Activated CD4-positive, alpha-beta memory T cell treated with anti-CD3 and anti-CD28 coated beads for 36 hours (primary cell): ENCODE data around the gene ACP4. TPM values are rescaled to one million over a fixed set of nuclear protein-coding genes. Genes with fewer than 3 reads are reported as not detected.
"Not testable (repeated sequence)": the region's sequence is repeated elsewhere in the genome, so short reads cannot be mapped to it uniquely, and the experiment has no call there.

Experiments
- CTCF ChIA-PET: fragments of 350-600 bp; sonication (Branson Sonifier 250); formaldehyde crosslinking; loops from one replicate; lab custom pipeline; 2021; ENCODE audit warnings: antibody characterized with exemption, inconsistent platforms; lab: Charles Lee
- POLR2A ChIA-PET: fragments of 350-600 bp; sonication (Branson Sonifier 250); formaldehyde crosslinking; loops from one replicate; lab custom pipeline; 2021; ENCODE audit warnings: antibody characterized with exemption; lab: Charles Lee
- DNase-seq: peaks from one replicate; pipeline ENCODE4 v3.0.0-alpha.2; 2020
- H3K27ac Mint-ChIP-seq: one replicate; pipeline ENCODE4 v1.8.0; 2021; ENCODE audit warnings: mixed read lengths
- H3K27me3 Mint-ChIP-seq: one replicate; pipeline ENCODE4 v1.8.0; 2021; ENCODE audit warnings: mixed read lengths
- H3K36me3 Mint-ChIP-seq: one replicate; pipeline ENCODE4 v1.8.0; 2021; ENCODE audit warnings: mixed read lengths
- H3K4me1 Mint-ChIP-seq: one replicate; pipeline ENCODE4 v1.8.0; 2021; ENCODE audit warnings: low read depth, mixed read lengths
- H3K4me3 Mint-ChIP-seq: one replicate; pipeline ENCODE4 v1.8.0; 2021; ENCODE audit warnings: mild to moderate bottlenecking, mixed read lengths
- H3K9me3 Mint-ChIP-seq: one replicate; pipeline ENCODE4 v1.8.0; 2021; ENCODE audit warnings: mixed read lengths
- intact Hi-C: fragments of 100-400 bp; cut with micrococcal nuclease; formaldehyde crosslinking; loops from one replicate; pipeline ENCODE4 v1.15.1; 2023
- total RNA-seq, 2 experiments: library from RNA; stranded (reverse); gene quantifications; one replicate each; pipeline ENCODE4 v1.2.3, GENCODE V29; 2021

ACP4 gene
- total RNA-seq, 2 experiments from 2014 or later: not detected

DNA sequence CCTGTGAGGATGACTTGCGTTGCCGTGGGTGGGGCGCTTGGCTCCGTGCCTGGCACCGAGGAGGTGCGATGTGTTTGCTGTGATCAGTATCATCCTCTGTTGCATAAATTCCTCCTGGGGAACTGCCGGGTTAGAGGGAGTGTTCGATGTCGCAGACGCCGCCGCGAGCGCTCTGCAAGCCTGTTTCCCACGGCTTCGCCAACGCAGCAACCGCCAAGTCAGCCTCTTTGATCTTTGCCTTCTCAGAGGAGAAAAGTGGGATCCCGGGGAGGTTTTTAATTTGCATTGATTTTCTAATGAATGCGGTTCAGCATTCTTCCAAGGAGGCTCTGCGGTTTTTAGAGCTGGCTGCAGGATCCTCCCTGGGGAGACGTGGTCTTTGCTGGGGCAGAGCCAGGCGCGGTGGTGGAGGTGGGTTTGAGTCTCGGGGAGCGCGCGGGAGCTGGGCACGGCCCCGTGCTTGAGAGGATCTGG is 12.3 kb upstream of the ACP4 start:
- Mint-ChIP-seq H3K36me3 (no peaks in the 10 kb centered on the region), H3K27me3 (peaks cover 50% of the 10 kb centered on the region), H3K9me3 (no peaks in the 10 kb centered on the region), H3K27ac (no peak overlapping the region), H3K4me1 (no peaks in the 10 kb centered on the region), H3K4me3 (no peak overlapping the region)
- intact Hi-C loops: no loop called here
- no peak for DNase-seq
- CTCF ChIA-PET: interaction anchor here (1.2 kb wide), 1 partner anchor 240 kb away, joined by 4 read pairs; no protein-coding TSS in a partner anchor
- POLR2A ChIA-PET: no interaction called here

DNA sequence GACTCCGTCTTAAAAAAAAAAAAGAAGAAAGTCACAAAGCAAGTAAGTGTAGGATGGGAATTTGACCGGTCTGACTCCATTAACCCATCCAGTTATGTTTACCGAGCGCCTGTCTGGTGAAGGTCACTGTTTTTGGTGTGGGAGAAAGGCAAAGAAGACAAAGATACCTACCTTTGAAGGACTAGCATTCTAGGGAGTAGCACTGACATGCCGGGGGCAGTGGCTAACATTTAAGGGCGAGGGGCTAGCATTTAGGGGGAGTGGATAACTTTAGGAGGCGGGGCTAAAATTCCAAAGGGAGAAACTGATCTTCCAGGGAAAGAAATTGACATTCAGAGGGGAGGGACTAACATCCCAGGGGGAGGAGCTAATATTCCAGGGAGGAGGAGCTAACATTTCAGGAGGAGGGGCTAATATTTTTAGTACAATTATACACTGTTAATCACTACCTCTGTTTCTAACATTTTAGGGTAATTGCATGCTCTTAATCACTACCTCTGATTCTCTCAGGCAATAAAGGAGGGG is 11.2 kb upstream of the ACP4 start:
- intact Hi-C loops: no loop called here
- CTCF ChIA-PET: interaction anchor here (0.6 to 2.2 kb wide), 3 partner anchors 73 to 242 kb away, joined by 3 to 10 read pairs (median 4); no protein-coding TSS in a partner anchor
- Mint-ChIP-seq H3K4me1 (peaks cover 2% of the 10 kb centered on the region), H3K27ac (no peak overlapping the region), H3K36me3 (no peaks in the 10 kb centered on the region), H3K27me3 (peaks cover 49% of the 10 kb centered on the region), H3K9me3 (no peaks in the 10 kb centered on the region), H3K4me3 (no peak overlapping the region)
- POLR2A ChIA-PET: no interaction called here
- no peak for DNase-seq

DNA sequence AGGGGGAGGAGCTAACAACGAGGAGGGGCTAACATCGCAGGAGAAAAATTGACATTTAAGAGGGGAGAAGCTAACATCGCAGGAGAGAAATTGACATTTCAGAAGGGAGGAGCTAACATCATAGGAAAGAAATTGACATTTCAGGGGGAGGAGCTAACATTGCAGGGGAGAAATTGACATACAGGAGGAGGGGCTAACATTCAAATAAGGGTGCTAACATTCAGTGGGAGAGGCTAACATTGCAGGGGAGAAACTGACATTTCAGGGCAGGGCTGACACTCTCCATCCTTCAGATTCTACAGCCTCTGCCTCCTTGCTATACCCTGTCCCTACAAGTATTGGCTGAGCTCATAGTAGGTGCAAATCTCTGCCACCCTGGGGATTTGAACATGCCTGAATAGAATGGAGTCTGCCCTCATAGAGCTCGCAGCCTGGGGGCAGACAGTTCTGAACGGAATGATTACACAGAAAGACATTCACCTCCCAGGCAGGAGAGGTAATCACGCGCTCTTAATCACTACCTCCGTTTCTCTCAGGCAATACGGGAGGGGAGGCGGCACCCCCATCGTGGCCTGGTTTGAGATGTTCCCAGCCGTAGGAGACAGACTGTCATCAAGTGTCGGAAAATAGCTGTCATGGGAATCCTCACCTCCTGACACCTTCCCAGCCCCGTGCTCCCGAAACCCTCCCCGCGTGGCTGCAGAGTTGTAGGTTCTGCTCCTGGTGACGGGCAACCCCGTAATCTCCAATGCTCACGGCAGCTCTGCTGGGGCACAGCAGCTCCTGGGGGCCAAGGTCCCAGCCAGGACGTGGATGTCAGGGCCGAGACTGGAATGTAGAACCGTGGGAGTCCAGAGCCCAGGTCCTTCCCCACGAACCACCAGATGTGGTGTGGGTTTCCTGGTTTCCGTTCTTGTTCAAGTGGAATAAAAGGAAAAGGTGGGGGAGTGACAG is 10.4 kb upstream of the ACP4 start:
- Mint-ChIP-seq H3K4me1 (peaks cover 2% of the 10 kb centered on the region), H3K27me3 (peaks cover 45% of the 10 kb centered on the region), H3K27ac (no peak overlapping the region), H3K4me3 (no peak overlapping the region), H3K36me3 (no peaks in the 10 kb centered on the region), H3K9me3 (no peaks in the 10 kb centered on the region)
- DNase-seq: no peak
- intact Hi-C loops: loop anchor here (5.0 kb wide), 2 partner anchors 172 to 422 kb away; no protein-coding TSS in a partner anchor
- ChIA-PET CTCF (interaction anchor here (0.6 to 2.3 kb wide), 4 partner anchors 56 to 242 kb away, joined by 3 to 10 read pairs (median 7); partner anchors contain the start of gene CLEC11A), POLR2A (no interaction called here)

DNA sequence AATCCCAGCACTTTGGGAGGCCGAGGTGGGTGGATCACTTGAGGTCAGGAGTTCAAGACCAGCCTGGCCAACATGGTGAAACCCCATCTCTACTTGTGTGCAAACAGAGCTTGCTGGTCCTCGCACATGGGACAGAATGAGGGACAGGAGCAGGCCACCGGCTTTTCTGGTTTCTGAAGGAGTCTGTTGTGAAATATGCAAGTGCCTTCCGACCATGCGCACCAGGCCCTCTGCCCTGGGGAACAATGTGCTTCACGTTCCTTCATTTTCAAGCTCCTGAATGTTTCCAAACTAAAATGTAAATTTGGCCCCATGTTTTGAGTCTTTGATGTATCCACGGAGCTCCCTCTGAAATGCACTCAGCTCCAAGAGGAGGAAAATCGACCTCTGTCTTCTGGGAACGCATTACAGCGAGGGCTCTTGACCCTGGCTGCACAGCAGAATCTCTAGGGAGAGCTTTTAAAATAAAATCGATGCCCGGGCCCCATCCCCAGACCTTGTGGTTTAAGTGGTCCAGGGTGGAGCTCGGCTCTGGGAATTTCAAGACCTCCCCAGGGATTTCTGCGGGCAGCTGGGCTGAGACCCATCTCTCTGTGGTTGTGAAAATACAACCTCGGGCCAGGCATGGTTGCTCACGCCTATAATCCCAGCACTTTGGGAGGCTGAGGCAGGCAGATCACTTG is 9.3 kb upstream of the ACP4 start:
- H3K9me3 Mint-ChIP-seq: no peaks in the 10 kb centered on the region
- no peaks in the 10 kb centered on the region for H3K36me3 Mint-ChIP-seq
- ChIA-PET CTCF (interaction anchor here (0.7 to 2.3 kb wide), 4 partner anchors 57 to 569 kb away, joined by 3 to 10 read pairs (median 6); partner anchors contain the start of gene CLEC11A), POLR2A (no interaction called here)
- H3K4me1 Mint-ChIP-seq: peaks cover 2% of the 10 kb centered on the region
- no peak for DNase-seq
- H3K4me3 Mint-ChIP-seq: no peak overlapping the region
- peaks cover 42% of the 10 kb centered on the region for H3K27me3 Mint-ChIP-seq
- intact Hi-C loops: loop anchor here (5.0 kb wide), 2 partner anchors 174 to 424 kb away; no protein-coding TSS in a partner anchor
- no peak overlapping the region for H3K27ac Mint-ChIP-seq

DNA sequence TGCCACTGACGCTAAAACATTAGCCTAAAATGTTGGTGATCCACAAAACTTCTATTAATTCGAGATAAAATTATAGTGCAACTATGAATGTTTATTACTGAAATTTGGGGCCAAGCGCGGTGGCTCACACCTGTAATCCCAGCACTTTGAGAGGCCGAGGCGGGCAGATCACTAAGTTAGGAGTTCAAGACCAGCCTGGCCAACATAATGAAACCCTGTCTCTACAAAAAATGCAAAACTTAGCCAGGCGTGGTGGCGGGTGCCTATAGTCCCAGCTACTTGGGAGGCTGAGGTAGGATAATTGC is 6.4 kb upstream of the ACP4 start:
- H3K27me3 Mint-ChIP-seq: peaks cover 26% of the 10 kb centered on the region
- H3K27ac Mint-ChIP-seq, DNase-seq, POLR2A ChIA-PET, H3K4me3 Mint-ChIP-seq, H3K4me1 Mint-ChIP-seq, H3K9me3 Mint-ChIP-seq, H3K36me3 Mint-ChIP-seq: not testable (repeated sequence)
- intact Hi-C loops: loop anchor here (1.0 to 5.0 kb wide), 3 partner anchors 176 to 426 kb away; no protein-coding TSS in a partner anchor
- CTCF ChIA-PET: interaction anchor here (0.6 to 2.8 kb wide), 17 partner anchors 10 to 426 kb away, joined by 3 to 15 read pairs (median 3); no protein-coding TSS in a partner anchor

DNA sequence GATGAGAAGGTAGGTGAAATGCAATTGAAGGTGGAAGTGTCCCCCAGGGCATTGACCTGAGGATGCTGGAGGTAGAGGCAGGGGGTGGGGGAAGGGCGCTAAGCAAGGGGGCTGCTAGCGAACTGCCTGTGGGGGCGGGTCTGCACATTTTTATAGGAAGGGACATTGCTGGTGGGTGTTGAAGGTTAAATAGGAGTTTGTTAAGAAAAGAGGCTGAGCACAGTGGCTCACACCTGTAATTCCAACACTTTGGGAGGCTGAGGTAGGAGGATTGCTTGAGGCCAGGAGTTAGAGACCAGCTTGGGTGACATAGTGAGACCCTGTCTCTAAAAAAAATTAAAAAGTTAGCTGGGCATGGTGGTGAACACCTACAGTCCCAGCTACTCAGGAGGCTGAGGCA is 5.5 kb upstream of the ACP4 start:
- Mint-ChIP-seq H3K27ac (no peak overlapping the region), H3K9me3 (no peaks in the 10 kb centered on the region), H3K36me3 (no peaks in the 10 kb centered on the region), H3K4me1 (peaks cover 2% of the 10 kb centered on the region), H3K27me3 (peaks cover 17% of the 10 kb centered on the region), H3K4me3 (no peak overlapping the region)
- intact Hi-C loops: loop anchor here (5.0 kb wide), 2 partner anchors 177 to 427 kb away; no protein-coding TSS in a partner anchor
- CTCF ChIA-PET: interaction anchor here (1.1 to 2.8 kb wide), 5 partner anchors 136 to 427 kb away, joined by 3 to 15 read pairs (median 3); no protein-coding TSS in a partner anchor
- no peak for DNase-seq
- POLR2A ChIA-PET: no interaction called here

DNA sequence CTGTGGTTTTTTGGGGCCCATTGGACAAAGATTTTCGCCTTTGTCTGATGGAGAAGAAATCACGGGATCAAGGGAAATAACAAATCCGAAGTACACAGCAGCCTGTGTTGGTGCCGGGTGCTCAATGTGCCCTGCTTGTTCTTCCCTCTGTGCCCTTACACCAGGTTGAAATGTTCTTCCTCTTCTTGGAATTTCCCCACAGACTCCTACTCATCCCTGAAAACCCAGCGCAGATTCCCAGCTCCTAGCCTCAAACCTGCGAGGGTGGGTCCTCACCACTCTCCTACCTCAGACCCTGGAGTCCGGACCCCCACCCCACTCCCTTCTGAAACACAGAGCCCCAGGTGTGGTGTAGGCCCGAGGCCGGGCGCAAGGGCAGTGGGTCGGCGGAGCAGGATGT is 4.9 kb upstream of the ACP4 start:
- Mint-ChIP-seq H3K36me3 (no peaks in the 10 kb centered on the region), H3K9me3 (no peaks in the 10 kb centered on the region), H3K27me3 (peaks cover 11% of the 10 kb centered on the region), H3K4me1 (peaks cover 2% of the 10 kb centered on the region), H3K27ac (no peak overlapping the region), H3K4me3 (no peak overlapping the region)
- ChIA-PET POLR2A (no interaction called here), CTCF (interaction anchor here (1.1 kb wide), 1 partner anchor 248 kb away, joined by 3 read pairs; no protein-coding TSS in a partner anchor)
- intact Hi-C loops: no loop called here
- DNase-seq: no peak

DNA sequence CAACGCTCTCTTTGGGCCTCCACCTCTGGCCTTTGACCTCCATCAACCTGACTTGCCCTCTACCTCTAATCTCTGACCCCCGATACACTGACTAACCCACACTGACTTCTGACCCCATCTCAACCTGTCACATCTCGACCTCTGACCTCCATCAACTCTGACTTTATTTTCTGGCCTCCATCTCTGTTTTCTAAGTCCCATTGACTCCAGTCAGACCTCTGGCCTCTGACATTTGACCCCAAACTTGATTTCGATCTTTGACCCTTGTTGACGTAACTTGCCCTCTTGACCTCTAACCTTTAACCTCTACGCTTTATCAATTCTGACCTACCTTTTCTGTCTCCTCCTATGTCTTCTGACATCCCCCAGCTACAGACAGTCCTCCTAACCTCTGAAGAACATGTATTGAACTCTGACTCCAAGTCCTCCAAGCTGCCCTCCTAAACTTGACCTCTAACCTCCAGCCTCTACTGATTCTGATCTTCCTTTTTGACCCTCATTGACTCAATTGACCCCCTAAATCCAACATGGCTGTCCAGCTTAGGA is 780 bp downstream of the ACP4 start:
- Mint-ChIP-seq H3K27me3 (no peaks in the 10 kb centered on the region), H3K27ac (no peak overlapping the region), H3K4me1 (peaks cover 9% of the 10 kb centered on the region), H3K4me3 (no peak overlapping the region), H3K9me3 (no peaks in the 10 kb centered on the region), H3K36me3 (peaks cover 4% of the 10 kb centered on the region)
- no peak for DNase-seq
- ChIA-PET POLR2A (no interaction called here), CTCF (interaction anchor here (0.9 to 2.6 kb wide), 3 partner anchors 12 to 235 kb away, joined by 3 to 5 read pairs (median 4); no protein-coding TSS in a partner anchor)
- intact Hi-C loops: no loop called here

DNA sequence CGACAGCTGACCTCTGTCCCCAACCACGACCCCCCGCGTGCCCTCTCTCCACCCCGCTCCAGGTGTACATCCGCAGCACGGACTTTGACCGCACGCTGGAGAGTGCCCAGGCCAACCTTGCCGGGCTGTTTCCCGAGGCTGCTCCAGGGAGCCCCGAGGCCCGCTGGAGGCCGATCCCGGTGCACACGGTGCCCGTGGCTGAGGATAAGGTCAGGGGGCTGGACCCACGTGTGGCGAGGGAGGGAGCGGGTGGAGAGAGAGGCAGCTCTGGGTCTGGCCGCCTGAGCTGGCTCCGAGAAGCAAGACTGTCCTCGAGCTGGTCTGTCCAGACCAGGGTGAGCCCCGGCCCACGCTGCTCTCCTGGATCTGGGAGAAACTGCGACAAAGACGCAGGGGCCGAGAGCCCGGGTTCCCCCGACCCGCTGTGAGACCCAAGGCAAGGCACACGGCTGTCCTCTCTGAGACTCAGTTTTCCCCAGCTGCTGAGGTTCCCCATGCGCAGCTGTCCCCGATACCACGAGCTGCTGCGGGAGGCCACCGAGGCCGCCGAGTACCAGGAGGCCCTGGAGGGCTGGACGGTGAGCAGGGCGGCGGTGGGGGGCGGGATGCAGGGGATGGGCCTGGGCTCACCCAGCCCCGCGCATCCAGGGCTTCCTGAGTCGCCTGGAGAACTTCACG is 1.5 kb downstream of the ACP4 start:
- intact Hi-C loops: no loop called here
- Mint-ChIP-seq H3K36me3 (peaks cover 4% of the 10 kb centered on the region), H3K27me3 (no peaks in the 10 kb centered on the region), H3K4me1 (peaks cover 9% of the 10 kb centered on the region), H3K4me3 (no peak overlapping the region), H3K9me3 (no peaks in the 10 kb centered on the region), H3K27ac (no peak overlapping the region)
- no peak for DNase-seq
- ChIA-PET POLR2A (no interaction called here), CTCF (interaction anchor here (0.9 to 2.6 kb wide), 3 partner anchors 11 to 235 kb away, joined by 3 to 5 read pairs (median 4); no protein-coding TSS in a partner anchor)

DNA sequence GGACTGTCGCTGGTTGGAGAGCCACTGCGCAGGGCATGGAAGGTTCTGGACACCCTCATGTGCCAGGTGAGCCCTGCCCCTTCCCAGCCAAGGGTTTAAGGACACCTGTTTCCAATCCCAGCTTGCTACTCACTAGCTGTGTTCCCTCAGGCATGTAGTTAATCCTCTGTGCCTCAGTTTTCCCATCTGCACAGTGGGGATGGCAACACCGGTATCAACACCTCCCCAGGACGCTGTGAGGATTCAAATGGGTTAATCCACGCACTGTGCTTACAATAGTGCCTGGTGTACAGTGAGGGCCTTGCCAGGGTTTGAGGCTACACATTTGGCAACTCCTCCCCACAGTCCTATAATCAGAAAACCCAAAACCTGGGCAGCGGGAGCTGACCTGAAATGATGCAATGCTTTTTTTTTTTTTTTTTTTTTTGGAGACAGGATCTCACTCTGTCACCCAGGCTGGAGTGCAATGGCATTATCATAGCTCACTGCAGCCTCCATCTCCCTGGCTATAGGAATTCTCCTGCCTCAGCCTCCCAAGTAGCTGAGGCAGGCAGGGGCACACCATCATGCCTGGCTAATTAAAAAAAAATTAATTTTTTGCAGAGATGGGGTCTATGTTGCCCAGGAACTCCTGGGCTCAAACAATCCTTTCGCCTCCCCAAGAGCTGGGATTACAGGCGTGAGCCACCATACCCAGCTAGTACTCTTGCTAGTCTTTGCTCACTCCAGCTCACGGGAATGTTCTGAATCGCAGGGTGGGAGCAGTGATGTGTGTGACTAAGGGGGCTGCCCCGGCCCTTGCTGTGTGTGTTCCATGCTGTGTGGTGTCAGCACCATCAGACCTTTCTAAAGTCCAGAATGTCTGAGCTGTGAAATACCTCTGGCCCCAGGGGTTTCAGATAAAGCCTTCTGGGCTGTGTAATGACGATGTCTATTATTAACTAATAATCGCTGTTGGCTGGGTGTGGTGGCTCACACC is 2.3 kb downstream of the ACP4 start:
- Mint-ChIP-seq H3K27me3 (no peaks in the 10 kb centered on the region), H3K27ac (no peak overlapping the region), H3K9me3 (no peaks in the 10 kb centered on the region), H3K4me3 (no peak overlapping the region), H3K4me1 (peaks cover 9% of the 10 kb centered on the region), H3K36me3 (peaks cover 4% of the 10 kb centered on the region)
- ChIA-PET POLR2A (interaction anchor here (4.8 kb wide), 1 partner anchor 12 kb away, joined by 25 read pairs; no protein-coding TSS in a partner anchor), CTCF (interaction anchor here (1.4 to 3.3 kb wide), 3 partner anchors 10 to 236 kb away, joined by 4 to 19 read pairs (median 5); no protein-coding TSS in a partner anchor)
- intact Hi-C loops: no loop called here
- no peak for DNase-seq
